Nephron progenitor cell (in vitro differentiated cells): ENCODE results near the gene FUOM.

Experiments
- DNase-seq: peaks from one replicate; pipeline ENCODE4 v3.0.0; 2021
- H3K27ac Mint-ChIP-seq: 2 replicates; pipeline ENCODE4 v1.8.0; 2021; ENCODE audit warnings: mild to moderate bottlenecking, moderate library complexity, mixed read lengths
- H3K27me3 Mint-ChIP-seq: 2 replicates; pipeline ENCODE4 v1.8.0; 2021; ENCODE audit warnings: mild to moderate bottlenecking, low read depth, mixed read lengths; ENCODE audit not compliant: poor library complexity
- H3K36me3 Mint-ChIP-seq: 2 replicates; pipeline ENCODE4 v1.8.0; 2021; ENCODE audit warnings: low read depth, mixed read lengths
- H3K4me1 Mint-ChIP-seq: 2 replicates; pipeline ENCODE4 v1.8.0; 2021; ENCODE audit warnings: mixed read lengths
- H3K4me3 Mint-ChIP-seq: 2 replicates; pipeline ENCODE4 v1.8.0; 2021; ENCODE audit warnings: mild to moderate bottlenecking, moderate library complexity, mixed read lengths
- H3K9me3 Mint-ChIP-seq: 2 replicates; pipeline ENCODE4 v1.8.0; 2021; ENCODE audit warnings: mild to moderate bottlenecking, moderate library complexity, mixed read lengths
- CTCF ChIP-seq: fragments of 200-600 bp; sonication (generic); IDR thresholded peaks from 2 replicates; pipeline ENCODE4 v1.5.0; 2021; ENCODE audit warnings: antibody characterized with exemption

Gene FUOM

GRCh38 chr10:133357285-133358161 lies at the start of gene FUOM:
FUOM (minus strand) TSS chr10:133358019; CDS start chr10:133358007, 12 bp downstream.
- no peaks in the 10 kb centered on the region for H3K9me3 Mint-ChIP-seq
- H3K4me1 Mint-ChIP-seq, result peaks cover 11% of the 10 kb centered on the region
- H3K27ac Mint-ChIP-seq, result no peak within 1 kb of the TSS
- peak; percentile 77 for DNase-seq
- peaks cover 13% of the 10 kb centered on the region for H3K36me3 Mint-ChIP-seq
- peak within 1 kb of the TSS; percentile 74 for H3K4me3 Mint-ChIP-seq
- no peaks in the 10 kb centered on the region for H3K27me3 Mint-ChIP-seq
- no peak for TF ChIP-seq CTCF

- H3K4me1 Mint-ChIP-seq, result no peaks in the 10 kb centered on the region
- peaks cover 4% of the 10 kb centered on the region for H3K27me3 Mint-ChIP-seq
- no peak for DNase-seq
- no peak overlapping the region for H3K27ac Mint-ChIP-seq
- H3K4me3 Mint-ChIP-seq, result no peak overlapping the region
- TF ChIP-seq CTCF, result no peak
- peaks cover 97% of the 10 kb centered on the region for H3K36me3 Mint-ChIP-seq
- peaks cover 45% of the 10 kb centered on the region for H3K9me3 Mint-ChIP-seq
Observed at GRCh38 chr10:133405844-133406527, 48.2 kb upstream of the FUOM start.

- peak overlapping the region; percentile 24 for H3K27ac Mint-ChIP-seq
- peaks cover 96% of the 10 kb centered on the region for H3K36me3 Mint-ChIP-seq
- no peak overlapping the region for H3K4me3 Mint-ChIP-seq
- H3K9me3 Mint-ChIP-seq, result peaks cover 38% of the 10 kb centered on the region
- peaks cover 4% of the 10 kb centered on the region for H3K27me3 Mint-ChIP-seq
- TF ChIP-seq CTCF, result no peak
- H3K4me1 Mint-ChIP-seq, result no peaks in the 10 kb centered on the region
- no peak for DNase-seq
Observed at GRCh38 chr10:133405272-133405671, 47.5 kb upstream of the FUOM start.

- Mint-ChIP-seq H3K4me1 (no peaks in the 10 kb centered on the region), H3K4me3 (no peak overlapping the region), H3K9me3 (peaks cover 23% of the 10 kb centered on the region), H3K36me3 (peaks cover 93% of the 10 kb centered on the region), H3K27me3 (peaks cover 4% of the 10 kb centered on the region), H3K27ac (peak overlapping the region; percentile 53)
- no peak for DNase-seq
- no peak for TF ChIP-seq CTCF
Observed at GRCh38 chr10:133403784-133404183, 46.0 kb upstream of the FUOM start.

- Mint-ChIP-seq H3K9me3 (peaks cover 19% of the 10 kb centered on the region), H3K27me3 (peaks cover 4% of the 10 kb centered on the region), H3K4me3 (no peak overlapping the region), H3K4me1 (no peaks in the 10 kb centered on the region), H3K27ac (peak overlapping the region; percentile 53), H3K36me3 (peaks cover 93% of the 10 kb centered on the region)
- no peak for TF ChIP-seq CTCF
- no peak for DNase-seq
Observed at GRCh38 chr10:133403359-133403758, 45.5 kb upstream of the FUOM start.
